Heart left ventricle (tissue), 16 donors: ENCODE data around the gene CDON. TPM values are rescaled to one million over a fixed set of nuclear protein-coding genes. Genes with fewer than 3 reads are reported as not detected.
"Not testable (repeated sequence)": the region's sequence is repeated elsewhere in the genome, so short reads cannot be mapped to it uniquely, and the experiment has no call there.

ENCODE experiments used
- ATAC-seq, 4 donors: fragments of 200-7000 bp; cut with Tn5 transposase; one replicate each; pipeline ENCODE4 v1.9.1; 2020 to 2022; ENCODE audit warnings: moderate library complexity in 4 of 4, mild to moderate bottlenecking in 3 of 4, moderate number of reproducible peaks in 1 of 4
- DNase-seq, 5 donors: peaks; one replicate each; pipeline ENCODE4 v3.0.0-alpha.2; 2020
- H3K27ac ChIP-seq, 12 donors: fragments of 200-600 bp; sonication (generic) in 4 of 12; one replicate each; pipeline versions ENCODE4 v1.5.0 to v1.8.0; 2016 to 2022; ENCODE audit warnings: mild to moderate bottlenecking in 2 of 12
- H3K27me3 ChIP-seq, 9 donors: fragments of 200-600 bp; sonication (generic) in 2 of 9; one replicate each; pipeline versions ENCODE4 v1.5.1 to v1.8.0; 2016 to 2022; ENCODE audit warnings: mild to moderate bottlenecking in 3 of 9
- H3K36me3 ChIP-seq, 9 donors: fragments of 200-600 bp; sonication (generic) in 2 of 9; one replicate each; pipeline versions ENCODE4 v1.5.0 to v1.8.0; 2018 to 2022; ENCODE audit warnings: mild to moderate bottlenecking in 2 of 9
- H3K4me1 ChIP-seq, 12 donors: fragments of 200-600 bp; sonication (generic) in 4 of 12; one replicate each; pipeline versions ENCODE4 v1.5.0 to v1.8.0; 2016 to 2022; ENCODE audit warnings: mild to moderate bottlenecking in 3 of 12
- H3K4me3 ChIP-seq, 12 donors: fragments of 200-600 bp; sonication (generic) in 4 of 12; one replicate each; pipeline versions ENCODE4 v1.5.0 to v1.8.0; 2017 to 2022; ENCODE audit warnings: mild to moderate bottlenecking in 9 of 12, moderate library complexity in 4 of 12
- H3K9me3 ChIP-seq, 12 donors: fragments of 200-600 bp; sonication (generic) in 4 of 12; one replicate each; pipeline versions ENCODE4 v1.5.0 to v1.8.0; 2016 to 2022; ENCODE audit warnings: mild to moderate bottlenecking in 1 of 12
- POLR2A ChIP-seq, 2 donors: fragments of 450-650 bp; IDR thresholded peaks; one replicate each; pipeline ENCODE4 v1.6.1; 2017; ENCODE audit warnings: antibody characterized with exemption in 2 of 2, mild to moderate bottlenecking in 2 of 2, moderate library complexity in 2 of 2
- WGBS, 4 donors: extraction: QIAGEN DNeasy Blood & Tissue Kit in 2 of 4; methylation state at CpG; one replicate each; pipeline versions ENCODE4 v1.1.5 to v1.1.7; 2013 to 2018; 5-methylcytosine and 5-hydroxymethylcytosine counted together
- intact Hi-C, 10 donors: fragments of 100-400 bp; cut with DNase I; formaldehyde crosslinking; loops; one replicate each; pipeline versions ENCODE4 v1.11.1 to v1.14.2; 2022
- polyA plus RNA-seq, 2 donors: library from polyadenylated mRNA; stranded (reverse); fragments of 200-250 nt; gene quantifications; one replicate each; pipeline ENCODE4 v1.2.3, GENCODE V29; 2013
- total RNA-seq, 9 donors: library from RNA; depleted of rRNA in 2 of 9; stranded (reverse); fragments of >200 nt in 2 of 9; fragmentation: NEBNext Ultra II Directional in 3 of 9; extraction: Animal tissue kit (Norgen Biotek cat#: 25700) in 3 of 9; gene quantifications; one replicate each; pipeline versions ENCODE4 v1.1.0 to v1.2.4, GENCODE V29; 2016 to 2023
- TF ChIP-seq, protein P1 (sequence below), 12 donors: fragments of 200-600 bp; sonication (generic) in 4 of 12; IDR thresholded peaks; one replicate each; pipeline versions ENCODE4 v1.5.0 to v1.8.0; 2018 to 2022; ENCODE audit warnings: antibody characterized with exemption in 12 of 12, mild to moderate bottlenecking in 5 of 12
- donor health status: ischemic (EF 13 %, LVEDD 7.1; RV severe dilation, severe dysfunction).
- donor health status: healthy with polysubstance abuse.
- donor health status: DM: no; HTN: yes; CAD: no.
- donor health status: DM: no; HTN: no; CAD: no.
- donor health status: ischemic (EF 25% LVEDD 6.9; RV normal size, moderate dysfunction).
- donor health status: ischemic (EF 25% LVEDD 5.7; RV mildly dilated, moderate dysfunction).
- donor health status: healthy.
- donor health status: DM: yes; HTN: yes; CAD: no.
- donor health status: ischemic (EF 35%, LVEDD 5.7; RV mildly dilated, moderate dysfunction).
- donor health status: nonischemic (EF 11% LVEDD 7.7; RV severe dilation, severe dysfunction).
- donor health status: DM: yes; HTN: yes; CAD: no.
- donor health status: PGD.
- donor health status: ischemic (EF 29% LVEDD 5.4; RV normal size, mild dysfunction).
- donor health status: nonischemic (EF 23%, LVEDD 6.1; RV moderate dilation, normal function).

Gene CDON
- total and polyA plus RNA-seq, 11 donors: 1.2 to 51.5 (median 7.3) TPM

DNA sequence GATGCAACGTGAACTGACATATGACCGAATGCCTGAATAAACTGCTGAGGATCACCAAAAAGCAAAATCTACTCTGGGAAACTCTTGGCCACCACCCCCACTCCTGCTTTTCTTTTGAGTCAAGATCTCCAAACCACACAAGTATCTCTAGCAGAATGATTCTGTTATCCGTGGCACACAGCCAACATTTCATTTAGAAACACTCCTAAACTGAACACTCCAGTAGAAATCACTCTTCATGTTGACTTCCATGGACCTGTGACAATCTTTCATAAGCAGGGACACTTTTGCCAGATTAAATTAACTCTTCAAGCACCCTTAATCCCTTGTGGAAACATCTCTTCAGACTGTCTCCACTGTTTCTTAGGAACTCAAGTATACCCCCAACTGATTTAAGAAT is 72.4 kb downstream of the CDON start:
- peaks cover 0 to 23% (median 0%) of the 10 kb centered on the region in 9 donors for H3K36me3 ChIP-seq
- 50 to 59% (median 52%) methylated on average over 3 of the region's 3 CpGs for WGBS, 4 donors
- H3K9me3 ChIP-seq: no peaks in the 10 kb centered on the region
- ATAC-seq (peak in 3 of 4 donors; percentile 48 to 63 (median 60)), DNase-seq (peak in 3 of 5 donors; percentile 29 to 34 (median 32))
- no peaks in the 10 kb centered on the region for H3K27me3 ChIP-seq
- intact Hi-C loops: no loop called here
- peak overlapping the region in 2 of 12 donors; percentile 6 to 42 for H3K27ac ChIP-seq
- H3K4me3 ChIP-seq: no peak overlapping the region
- no peak for TF ChIP-seq POLR2A (IDR thresholded peaks at IDR 0.05)
- TF ChIP-seq, protein P1, sequence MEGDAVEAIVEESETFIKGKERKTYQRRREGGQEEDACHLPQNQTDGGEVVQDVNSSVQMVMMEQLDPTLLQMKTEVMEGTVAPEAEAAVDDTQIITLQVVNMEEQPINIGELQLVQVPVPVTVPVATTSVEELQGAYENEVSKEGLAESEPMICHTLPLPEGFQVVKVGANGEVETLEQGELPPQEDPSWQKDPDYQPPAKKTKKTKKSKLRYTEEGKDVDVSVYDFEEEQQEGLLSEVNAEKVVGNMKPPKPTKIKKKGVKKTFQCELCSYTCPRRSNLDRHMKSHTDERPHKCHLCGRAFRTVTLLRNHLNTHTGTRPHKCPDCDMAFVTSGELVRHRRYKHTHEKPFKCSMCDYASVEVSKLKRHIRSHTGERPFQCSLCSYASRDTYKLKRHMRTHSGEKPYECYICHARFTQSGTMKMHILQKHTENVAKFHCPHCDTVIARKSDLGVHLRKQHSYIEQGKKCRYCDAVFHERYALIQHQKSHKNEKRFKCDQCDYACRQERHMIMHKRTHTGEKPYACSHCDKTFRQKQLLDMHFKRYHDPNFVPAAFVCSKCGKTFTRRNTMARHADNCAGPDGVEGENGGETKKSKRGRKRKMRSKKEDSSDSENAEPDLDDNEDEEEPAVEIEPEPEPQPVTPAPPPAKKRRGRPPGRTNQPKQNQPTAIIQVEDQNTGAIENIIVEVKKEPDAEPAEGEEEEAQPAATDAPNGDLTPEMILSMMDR (IDR thresholded peaks at IDR 0.05): no peak
- H3K4me1 ChIP-seq: peaks cover 0 to 14% (median 2%) of the 10 kb centered on the region in 12 donors

DNA sequence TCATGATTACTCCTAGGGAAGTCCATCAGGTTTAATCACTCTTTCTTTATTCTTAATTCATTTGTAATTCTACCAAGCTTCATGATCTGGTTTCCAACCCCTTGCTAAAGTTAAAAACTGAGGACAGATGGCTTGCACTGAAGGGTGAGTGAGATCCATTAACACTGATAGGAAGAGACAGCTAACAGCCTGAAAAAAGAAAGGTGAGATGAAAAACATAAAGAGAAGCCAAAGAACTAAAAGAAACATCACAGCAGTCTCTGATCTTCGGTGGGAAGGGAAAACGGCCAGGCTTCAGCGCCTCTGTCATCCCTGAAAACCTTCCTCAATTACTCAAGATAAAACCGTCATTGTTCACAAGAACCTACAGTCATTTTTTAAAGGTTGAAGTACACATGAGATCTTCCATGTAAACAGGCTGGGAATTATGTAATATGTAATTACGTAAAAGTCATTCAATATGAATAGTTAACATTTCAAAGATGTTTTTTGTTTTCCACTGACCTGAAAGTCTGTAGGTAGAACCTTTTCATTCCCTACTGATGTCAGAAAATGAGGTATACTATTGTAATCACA is 75.5 kb downstream of the CDON start:
- Histone ChIP-seq H3K27ac (peak overlapping the region in 1 of 12 donors; percentile 3), H3K4me1 (peaks cover 0 to 14% (median 2%) of the 10 kb centered on the region in 12 donors), H3K4me3 (no peak overlapping the region), H3K36me3 (peaks cover 0 to 24% (median 3%) of the 10 kb centered on the region in 9 donors), H3K9me3 (no peaks in the 10 kb centered on the region), H3K27me3 (no peaks in the 10 kb centered on the region)
- WGBS, 4 donors: 85 to 88% (median 86%) methylated on average over 5 of the region's 5 CpGs
- no peak for ATAC-seq
- TF ChIP-seq POLR2A (IDR thresholded peaks at IDR 0.05): no peak
- TF ChIP-seq, protein P1 (IDR thresholded peaks at IDR 0.05): no peak
- DNase-seq: no peak
- intact Hi-C loops: no loop called here

DNA sequence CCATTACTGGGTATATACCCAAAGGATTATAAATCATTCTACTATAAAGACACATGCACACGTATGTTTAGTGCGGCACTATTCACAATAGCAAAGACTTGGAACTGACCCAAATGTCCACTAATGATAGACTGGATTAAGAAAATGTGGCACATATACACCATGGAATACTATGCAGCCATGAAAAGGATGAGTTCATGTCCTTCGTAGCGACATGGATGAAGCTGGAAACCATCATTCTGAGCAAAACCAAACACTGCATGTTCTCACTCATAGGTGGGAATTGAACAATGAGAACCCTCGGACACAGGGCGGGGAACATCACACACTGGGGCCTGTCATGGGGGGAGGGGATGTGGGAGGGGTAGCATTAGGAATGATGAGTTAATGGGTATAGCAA is 76.7 kb downstream of the CDON start:
- WGBS, 4 donors: 96 to 98% (median 97%) methylated on average over 6 of the region's 6 CpGs
- intact Hi-C loops, H3K27me3 ChIP-seq: not testable (repeated sequence)

DNA sequence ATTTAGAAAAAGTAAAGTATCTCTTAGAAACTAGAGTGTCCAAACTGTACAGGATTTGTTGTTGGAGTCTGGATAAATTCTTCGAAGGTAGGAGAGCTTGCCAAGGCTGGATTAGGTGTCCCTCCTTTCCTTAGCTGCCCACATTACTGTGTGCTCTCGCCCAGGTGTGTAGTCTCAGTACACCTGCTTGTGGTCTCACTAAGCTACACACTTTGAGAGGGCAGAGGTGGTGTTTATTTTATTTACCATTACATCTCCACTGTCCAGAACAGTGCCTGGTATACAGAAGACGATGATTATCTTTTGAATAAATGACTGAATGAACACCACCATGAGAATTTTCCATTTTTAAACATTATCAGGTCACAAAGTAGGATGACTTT is 80.3 kb downstream of the CDON start:
- TF ChIP-seq, protein P1 (IDR thresholded peaks at IDR 0.05): no peak
- H3K9me3 ChIP-seq: no peaks in the 10 kb centered on the region
- intact Hi-C loops: no loop called here
- H3K27ac ChIP-seq: no peak overlapping the region
- no peak overlapping the region for H3K4me3 ChIP-seq
- no peaks in the 10 kb centered on the region for H3K27me3 ChIP-seq
- ATAC-seq (no peak), DNase-seq (no peak)
- H3K4me1 ChIP-seq: peaks cover 0 to 3% (median 0%) of the 10 kb centered on the region in 12 donors
- H3K36me3 ChIP-seq: peaks cover 0 to 21% (median 5%) of the 10 kb centered on the region in 9 donors
- WGBS, 4 donors: 96 to 97% (median 96%) methylated on average over 3 of the region's 3 CpGs

More for the DNA sequence above, 76.7 kb downstream of the CDON start:
- DNase-seq, H3K27ac ChIP-seq, H3K4me3 ChIP-seq, H3K9me3 ChIP-seq, ATAC-seq: not testable (repeated sequence)
- H3K36me3 ChIP-seq: peaks cover 0 to 25% (median 5%) of the 10 kb centered on the region in 9 donors
- H3K4me1 ChIP-seq: peaks cover 0 to 14% (median 2%) of the 10 kb centered on the region in 12 donors

DNA sequence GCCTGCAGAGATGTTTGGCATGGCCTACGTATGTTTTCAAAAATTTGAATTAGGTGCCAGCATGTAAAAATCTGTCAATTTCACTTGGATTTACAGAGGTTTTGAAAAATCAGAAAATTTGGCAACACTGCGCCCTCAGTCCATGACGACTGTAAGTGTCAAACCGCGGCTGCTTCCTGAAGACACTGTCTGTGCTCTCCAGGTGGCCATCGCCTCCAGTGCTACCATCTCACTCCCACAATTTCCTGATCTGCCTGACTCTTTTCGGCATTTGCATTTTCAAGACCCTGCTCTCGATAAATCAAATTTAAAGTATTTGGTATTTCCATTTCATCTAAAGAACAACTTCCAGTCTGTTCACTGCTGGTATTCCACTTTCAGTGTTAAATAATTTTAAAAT is 82.2 kb downstream of the CDON start:
- intact Hi-C loops: no loop called here
- 92 to 97% (median 93%) methylated on average over 8 of the region's 8 CpGs for WGBS, 4 donors

More for the DNA sequence above, 82.2 kb downstream of the CDON start:
- peaks cover 0 to 21% (median 5%) of the 10 kb centered on the region in 9 donors for H3K36me3 ChIP-seq
- no peaks in the 10 kb centered on the region for H3K27me3 ChIP-seq
- H3K27ac ChIP-seq: no peak overlapping the region
- peaks cover 0 to 3% (median 0%) of the 10 kb centered on the region in 12 donors for H3K4me1 ChIP-seq
- DNase-seq: no peak
- no peak overlapping the region for H3K4me3 ChIP-seq
- ATAC-seq: no peak
- TF ChIP-seq POLR2A (IDR thresholded peaks at IDR 0.05): no peak
- TF ChIP-seq, protein P1 (IDR thresholded peaks at IDR 0.05): no peak
- H3K9me3 ChIP-seq: no peaks in the 10 kb centered on the region
